Activated CD8-positive, alpha-beta memory T cell treated with anti-CD3 and anti-CD28 coated beads, Interleukin-2, amount 50 U/mL, for 24 hours (primary cell): ENCODE data around the gene TAF10.

Source experiments
- DNase-seq: peaks from one replicate; pipeline ENCODE4 v3.0.0-alpha.2; 2020; ENCODE audit errors: extremely low read depth

TAF10 gene

DNA sequence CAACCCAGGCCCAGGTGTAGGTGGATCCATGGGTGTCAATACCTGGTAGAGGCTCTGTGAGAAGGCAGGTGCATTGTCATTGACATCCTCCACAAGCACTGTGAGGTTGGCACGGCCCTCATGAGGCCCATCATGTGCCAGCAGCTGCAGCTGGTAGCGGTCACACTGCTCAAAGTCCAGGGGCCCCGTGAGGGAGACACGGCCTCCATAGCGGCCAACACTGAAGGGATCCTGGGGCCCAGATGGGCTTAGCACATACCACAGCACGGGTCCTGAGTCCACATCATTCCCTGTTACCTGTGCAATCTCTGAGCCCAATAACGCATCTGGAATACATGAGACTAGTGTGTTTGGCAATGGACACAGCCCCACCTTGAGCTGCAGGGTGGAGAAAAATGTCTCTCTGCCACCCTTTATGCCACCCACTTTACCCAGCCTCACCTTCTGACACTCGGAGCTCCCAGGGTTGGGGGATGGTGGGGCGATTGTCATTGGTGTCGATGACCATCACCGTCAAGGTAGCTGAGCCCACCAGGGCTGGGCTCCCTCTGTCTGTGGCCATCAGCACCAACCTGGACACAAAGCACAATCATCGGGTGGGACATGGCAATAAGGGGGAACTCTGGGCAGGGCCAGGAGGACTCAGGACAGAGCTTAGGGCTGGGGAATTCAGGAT, 13.3 kb upstream of the TAF10 start:
- DNase-seq, result no peak

DNA sequence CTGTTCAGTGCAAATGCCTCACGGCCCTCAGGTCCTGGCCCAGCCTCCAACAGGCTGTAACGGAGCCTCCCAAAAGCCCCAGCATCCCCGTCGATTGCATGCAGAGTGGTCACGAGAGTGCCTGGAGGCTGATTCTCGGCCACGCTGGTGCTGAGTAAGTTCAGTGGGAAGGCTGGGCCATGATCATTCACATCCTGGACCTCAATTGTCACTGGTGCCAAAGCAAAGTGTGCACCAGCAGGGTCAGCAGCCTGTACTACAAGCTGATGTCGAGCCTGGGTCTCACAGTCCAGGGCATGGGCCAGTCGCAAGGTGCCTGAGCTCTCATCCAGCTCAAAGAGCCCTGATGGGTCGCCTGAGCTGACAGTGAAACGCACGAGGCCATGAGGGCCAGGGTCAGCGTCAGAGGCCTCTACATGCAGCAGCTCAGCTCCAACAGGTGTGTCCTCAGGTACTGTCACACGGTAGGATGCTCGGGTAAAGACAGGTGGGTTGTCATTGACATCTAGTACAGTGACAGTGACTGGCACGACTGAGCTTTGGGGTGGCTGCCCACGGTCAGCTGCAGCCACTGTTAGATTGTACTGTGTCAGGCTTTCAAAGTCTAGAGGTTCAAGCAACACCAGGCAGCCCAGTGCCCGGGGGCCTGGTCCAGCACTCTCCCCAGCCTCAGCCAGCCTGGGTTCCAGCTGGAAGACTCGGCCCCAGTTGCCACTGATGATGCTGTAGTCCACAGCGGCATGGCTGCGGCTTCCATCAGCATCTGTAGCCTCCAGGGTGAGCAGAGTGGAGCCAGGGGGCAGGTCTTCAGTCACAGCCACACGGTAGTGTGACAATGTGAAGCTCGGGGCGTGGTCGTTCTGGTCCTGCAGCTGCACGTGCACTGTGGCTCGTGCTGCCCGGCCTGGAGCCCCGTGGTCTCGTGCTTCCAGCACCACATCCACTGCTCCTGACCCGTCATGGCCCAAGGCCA, 11.7 kb upstream of the TAF10 start:
- no peak for DNase-seq

DNA sequence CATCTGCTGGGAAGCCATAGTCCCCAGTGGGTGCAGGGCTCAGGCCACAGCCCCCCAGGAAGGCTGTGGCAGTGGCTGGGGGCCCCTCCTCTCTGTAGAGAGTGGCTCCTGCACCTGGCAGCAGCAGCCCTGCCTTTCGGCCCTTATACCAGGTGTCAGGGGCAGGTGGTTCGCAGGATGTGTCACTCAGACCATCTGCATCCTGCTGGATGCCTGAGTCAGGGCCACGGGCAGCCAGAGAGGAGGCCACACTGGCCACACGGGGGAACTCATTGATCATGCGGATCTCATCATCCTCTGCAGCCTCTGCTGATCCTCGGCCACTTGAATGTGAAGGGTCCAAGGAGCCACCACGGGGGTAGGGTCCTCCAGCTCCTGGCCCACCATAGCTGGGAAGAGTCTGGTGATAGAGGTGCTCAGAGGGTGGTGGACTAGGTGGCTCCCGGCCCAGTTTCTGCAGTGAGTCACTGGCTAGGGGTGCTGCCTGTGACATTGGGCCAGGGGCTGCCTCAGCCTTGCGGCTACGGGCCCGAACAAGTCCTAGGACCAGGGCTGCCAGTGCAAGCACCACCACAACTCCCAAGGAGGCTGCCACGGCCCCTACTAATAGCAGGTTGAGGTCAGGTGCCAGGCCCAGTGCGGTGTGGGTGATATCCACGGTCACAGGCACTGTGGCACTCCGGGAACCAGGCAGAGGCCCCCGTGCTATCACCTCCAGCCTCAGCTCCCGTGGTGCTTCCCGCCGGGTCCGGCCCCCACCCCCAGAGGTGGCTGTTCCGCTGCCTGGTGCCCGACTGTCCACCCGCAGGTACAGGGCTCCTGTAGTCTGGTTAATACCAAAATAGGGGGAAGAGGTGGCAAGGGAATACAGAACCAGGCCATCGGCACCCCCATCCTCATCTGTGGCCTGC, 10.5 kb upstream of the TAF10 start:
- no peak for DNase-seq

DNA sequence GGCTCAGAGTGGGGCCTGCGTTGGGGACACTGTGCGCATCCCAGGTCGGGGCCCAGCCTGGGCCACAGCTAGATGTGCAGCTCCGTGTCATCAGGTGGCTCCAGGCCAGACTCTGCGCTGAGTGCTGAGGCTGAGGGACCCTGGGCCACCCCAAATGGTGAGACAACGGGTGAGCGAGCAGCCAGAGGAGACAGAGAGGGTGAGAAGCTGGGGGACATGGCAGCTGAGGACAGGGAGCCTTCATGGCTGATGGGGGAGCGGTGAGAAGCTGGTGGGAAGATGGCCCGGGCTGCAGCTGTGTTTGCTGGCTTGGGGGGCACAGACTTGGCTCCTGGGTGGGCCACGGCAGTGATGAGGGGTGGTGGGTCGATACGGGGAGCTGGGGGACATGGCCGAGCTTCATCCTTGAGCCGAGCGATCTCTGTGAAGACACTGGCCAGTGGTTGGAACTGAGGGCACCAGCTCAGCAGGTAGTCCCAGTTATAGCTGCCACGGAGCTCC, 9.7 kb upstream of the TAF10 start:
- DNase-seq, result no peak

DNA sequence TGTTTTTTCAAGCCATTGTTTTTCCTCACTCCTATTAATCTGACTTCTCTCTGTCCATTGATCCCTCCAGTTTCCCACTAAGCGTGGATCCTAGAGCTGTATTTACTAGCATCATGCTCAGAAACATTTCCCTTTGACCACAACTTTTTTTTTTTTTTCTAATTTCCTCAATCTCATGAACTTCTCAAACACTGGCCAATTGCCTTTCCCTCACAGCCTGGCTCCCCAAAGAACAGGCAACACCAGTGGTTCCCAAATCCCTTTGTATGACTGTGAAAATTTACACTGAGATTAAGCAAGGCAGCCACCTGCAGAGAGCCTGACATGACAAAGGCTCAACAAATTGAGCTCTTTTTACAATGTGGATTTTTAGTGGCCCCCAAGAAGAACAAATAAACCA, 8.6 kb upstream of the TAF10 start:
- no peak for DNase-seq

DNA sequence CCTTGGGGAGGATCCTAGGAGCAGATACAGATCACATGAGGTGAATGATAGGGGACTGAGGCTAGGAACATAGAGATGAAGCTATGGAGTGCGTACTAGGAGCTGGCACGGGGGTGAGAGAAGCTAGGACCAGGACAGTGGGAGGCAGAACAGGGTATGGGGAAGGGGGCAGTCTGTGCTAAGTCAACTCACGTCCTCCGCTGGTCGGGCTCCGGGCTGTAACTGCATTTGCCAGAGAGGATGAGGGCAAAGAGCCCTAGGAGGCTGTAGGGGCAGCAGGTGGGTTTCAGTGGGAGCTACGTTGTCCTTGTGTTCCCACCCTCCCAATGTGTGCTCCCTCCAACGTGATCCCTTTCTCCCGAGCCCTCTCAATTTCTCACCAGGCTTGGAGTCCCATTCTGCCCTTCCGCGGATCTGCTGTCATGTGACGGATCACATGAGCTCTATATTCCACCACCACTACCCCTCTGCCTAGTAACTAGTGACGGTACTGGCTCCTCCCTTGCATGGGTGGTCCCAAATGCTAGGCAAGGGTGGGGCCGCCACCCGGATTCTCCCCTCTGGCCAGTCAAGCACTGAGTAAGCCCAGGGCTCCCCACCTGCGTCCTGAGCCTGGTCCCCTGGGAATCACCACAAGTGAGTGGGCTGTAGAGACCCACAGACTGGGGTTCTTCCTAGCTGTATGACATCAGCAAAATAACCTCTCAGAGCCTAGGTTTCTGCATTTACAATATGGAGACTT, 7.2 kb upstream of the TAF10 start, which contains the start of gene TPP1:
Gene TPP1, minus strand, starts transcription at position 419 of the 742 bp plus-strand sequence. Its CDS starts 22 bp downstream, at position 397.
- DNase-seq, result peak; percentile 82

DNA sequence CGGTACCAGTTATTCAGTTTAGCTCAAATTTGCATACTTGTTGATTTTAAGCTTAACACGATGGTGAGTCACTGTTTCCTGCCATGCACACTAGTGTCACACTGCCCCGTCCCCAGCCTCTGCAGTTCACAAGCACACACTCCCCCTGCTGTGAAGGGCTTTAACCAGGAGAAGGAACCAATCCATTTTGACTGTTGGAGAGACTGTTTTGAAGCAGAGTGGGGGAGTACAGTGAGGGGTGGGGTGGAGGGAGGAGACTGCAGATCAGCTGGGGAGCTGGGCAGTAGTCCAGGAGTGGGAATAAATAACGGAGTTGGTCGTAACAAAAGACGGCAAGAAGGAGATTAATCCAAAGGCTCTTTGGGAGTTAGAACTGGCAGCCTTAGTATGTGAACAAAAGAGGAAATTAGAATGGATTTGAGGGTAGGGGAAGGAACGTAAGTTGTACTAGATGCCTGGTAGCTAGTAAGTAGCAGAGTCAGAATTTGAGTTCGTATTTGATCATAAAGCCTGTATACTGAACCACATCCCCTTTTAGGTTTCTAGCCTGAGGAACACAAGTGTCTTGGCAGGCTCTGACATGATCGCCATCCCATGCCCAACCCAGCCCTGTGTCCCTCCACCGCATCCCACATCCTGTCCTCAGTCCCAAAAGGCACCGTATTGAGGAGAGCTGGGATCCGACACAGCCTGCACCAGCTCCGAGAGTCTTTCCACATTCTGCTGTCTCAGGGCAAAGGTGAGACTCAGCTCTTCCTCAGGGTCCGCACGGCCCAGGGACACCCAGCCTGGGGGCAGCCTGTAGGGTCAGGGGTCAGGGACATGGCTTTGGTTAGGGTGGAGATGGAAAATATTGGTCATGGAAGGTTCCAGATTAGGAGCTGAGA, 6.3 kb upstream of the TAF10 start:
- peak; percentile 29 for DNase-seq

DNA sequence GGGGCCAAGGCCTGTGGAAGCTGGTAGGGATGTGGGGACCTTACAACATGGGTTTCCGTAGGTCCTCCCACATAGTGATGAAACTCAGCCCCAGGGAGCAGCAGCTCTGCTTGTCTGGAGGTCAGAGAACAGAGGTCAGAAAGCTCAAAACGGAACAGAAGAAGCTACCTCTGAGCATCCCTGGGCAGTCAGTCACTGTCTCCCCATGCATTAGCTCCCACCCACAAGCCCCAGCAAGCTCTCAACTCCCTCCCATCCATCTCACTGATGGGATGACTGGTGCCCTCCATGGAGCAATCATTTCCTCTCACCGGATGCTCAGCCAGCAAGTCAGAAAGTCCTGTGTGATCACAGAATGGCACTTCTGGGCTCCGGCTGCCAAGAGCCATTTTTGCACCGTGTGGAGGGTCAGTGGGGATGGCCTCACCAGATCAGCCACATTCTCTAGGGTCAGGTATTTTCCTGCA, 5.3 kb upstream of the TAF10 start:
- no peak for DNase-seq

DNA sequence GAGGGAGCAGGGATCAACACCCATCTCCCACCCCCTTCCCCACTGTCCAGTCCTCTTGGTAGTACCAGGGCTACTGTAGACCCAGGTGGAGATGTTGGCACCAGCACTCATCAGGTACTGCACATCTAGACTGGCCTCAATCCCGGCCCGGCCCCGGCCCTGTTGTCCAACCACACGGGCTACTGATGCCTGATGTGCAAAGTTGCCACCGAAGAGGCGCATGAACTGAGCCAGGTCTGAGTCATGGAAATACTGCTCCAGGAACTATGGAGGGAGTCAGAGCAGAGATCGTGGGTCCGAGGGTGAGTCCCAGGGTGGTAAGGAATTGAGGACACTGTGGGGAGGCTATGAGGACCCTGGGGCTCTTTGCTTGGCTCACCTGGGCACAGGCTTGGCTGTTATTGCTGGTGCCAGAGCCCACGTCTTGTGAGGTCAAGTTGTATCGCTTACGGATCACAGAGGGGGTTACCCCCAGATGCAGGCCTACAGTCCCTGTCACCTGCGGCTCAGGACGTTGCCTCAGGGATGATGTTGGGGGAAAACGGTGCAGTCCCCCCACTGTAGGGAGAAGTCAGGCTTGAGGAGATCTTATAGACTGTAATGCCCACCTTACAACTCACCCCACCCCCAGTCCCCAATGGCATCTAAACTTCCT, 4.7 kb upstream of the TAF10 start:
- no peak for DNase-seq

DNA sequence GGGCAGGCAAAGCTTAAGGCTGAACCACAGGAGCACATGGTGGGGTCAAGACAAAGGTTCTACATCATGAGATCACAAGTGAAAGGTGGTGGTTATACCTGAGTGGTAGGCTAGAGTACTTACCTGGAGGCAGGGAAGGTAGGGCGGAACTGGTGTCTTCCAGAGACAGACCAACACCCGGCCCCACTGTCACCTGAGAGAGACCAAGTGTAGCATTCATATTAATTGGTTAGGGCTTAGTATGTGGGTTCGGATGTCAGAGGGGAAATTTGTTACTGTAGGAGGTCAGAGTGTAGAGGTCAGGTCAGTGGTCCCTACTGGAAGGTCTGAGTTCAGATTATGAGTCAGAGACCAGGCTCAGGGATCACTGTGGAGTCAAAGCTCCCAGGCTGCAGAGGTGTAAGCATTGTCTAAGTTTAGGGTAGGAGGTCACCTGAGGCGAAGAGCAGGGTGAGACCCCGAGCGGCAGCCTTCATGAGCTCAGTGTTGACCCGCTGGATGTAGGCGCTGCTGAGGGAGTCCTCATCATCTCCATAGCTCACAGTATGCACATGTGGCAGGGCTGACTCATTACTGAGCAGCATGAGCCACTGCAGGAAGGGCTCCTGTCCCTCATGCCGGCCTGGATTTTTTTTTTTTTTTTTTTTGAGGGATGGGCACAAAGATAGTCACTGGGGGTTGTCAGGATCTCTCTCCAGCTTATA, 4.0 kb upstream of the TAF10 start:
- DNase-seq, result no peak

DNA sequence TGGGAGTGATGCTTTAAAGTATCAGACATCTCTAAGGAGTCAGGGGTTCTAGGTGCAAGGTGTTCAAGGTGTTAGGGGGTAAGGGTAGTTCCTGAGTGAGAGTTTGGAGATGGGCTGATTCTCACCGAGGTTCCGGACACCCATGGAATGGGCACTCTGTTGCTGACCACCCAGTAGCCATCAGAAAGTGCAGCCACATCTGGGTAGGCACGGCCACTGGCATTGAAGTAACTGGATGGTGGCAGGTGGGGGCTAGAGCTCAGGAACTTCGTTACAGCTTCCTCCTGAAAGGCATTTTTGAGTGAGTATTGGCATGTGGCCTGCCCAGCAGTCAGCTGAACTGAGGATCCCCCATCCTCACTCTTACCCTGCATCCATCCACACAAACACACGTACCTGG, 3.0 kb upstream of the TAF10 start:
- no peak for DNase-seq

DNA sequence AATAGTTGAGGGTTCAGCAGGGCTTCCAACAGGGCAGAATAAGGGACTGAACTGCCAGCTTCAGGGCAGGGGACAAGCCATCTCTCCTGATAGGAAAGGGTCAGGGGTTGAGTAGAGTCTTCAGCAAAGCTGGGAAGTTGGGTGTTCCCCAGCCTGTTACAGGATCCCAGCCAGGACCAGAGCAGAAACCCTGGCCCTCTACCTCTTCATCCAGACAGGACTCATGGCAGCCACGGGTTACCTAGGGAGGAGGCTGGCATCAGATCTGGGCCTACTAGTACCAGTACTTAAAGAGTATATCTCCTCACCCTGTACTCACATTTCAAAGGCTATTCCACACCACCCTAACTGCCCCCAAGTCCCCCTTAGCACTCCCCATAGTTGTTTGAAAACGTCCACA, 2.4 kb upstream of the TAF10 start:
- no peak for DNase-seq

DNA sequence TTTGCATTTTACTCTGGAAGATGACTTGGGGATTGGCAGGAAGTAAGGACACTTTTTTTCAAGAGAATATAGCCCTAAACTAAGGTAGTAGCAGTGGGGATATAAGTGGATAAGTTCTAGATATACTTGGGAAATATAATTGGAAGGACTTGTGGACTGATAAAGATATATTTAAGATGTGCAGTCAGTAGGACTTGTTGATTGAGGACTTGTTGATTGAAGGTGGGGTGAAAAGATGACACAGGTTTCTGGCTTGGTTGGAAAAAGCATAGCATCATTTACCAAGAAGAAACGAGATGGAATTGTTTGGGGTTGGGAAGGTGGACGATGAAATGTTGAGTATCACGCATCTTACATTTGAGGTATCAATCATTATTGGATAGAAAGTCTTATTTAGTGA, 1.5 kb upstream of the TAF10 start:
- no peak for DNase-seq

DNA sequence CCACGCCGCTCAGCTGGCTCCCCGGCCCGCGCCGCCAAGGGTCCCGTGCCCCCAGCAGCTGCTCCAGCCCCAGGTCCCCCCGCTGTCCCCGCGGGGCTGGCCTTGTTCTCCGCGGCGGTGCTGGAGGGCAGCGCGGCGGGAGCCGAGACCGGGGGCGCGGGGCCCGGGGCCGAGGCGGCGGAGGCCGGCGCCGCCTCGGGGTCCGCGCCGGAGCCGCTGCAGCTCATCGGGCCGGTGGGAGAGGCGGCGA, 128 bp downstream of the TAF10 start:
- DNase-seq, result no peak

DNA sequence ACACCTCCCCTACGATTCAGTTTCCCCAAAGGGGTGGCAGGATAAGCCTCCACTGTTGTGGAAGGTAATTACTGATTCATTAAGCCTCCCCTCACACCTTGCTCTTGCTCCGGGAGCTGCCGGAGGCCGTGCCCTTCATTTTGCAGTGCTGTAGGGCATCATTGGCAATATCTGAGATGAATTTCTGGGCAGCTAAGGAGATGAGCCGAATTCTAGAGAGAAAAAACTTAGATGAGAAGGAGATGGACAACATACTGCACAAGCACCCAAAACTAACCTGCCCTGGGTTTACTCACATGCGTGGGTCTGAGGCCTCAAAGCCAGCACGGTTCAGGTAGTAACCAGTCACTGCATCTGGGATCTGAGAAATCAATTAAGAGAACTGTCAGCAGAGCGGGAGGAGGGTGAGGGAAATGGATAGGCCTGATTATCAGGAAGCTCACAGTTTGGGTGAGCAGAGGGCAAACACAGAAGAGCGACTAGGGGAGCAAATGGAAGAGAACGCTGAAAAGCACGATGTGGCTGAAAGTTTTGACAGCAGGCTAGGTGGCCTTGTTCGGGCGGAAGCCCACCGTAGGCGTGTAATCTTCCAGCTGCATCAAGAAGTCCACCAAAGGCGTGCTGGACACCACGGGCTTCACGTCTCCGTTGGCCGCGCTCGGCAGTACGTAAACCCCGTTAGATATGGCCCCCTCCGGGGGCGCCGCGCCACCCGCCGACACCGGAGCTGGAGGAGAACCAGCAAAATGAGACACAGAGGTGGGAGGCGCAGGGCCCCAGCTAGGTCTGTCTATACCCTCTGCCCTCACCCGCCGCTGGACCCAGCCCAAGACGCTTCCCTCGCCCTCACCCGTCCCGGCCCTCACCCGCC, 689 bp downstream of the TAF10 start:
- DNase-seq, result no peak

DNA sequence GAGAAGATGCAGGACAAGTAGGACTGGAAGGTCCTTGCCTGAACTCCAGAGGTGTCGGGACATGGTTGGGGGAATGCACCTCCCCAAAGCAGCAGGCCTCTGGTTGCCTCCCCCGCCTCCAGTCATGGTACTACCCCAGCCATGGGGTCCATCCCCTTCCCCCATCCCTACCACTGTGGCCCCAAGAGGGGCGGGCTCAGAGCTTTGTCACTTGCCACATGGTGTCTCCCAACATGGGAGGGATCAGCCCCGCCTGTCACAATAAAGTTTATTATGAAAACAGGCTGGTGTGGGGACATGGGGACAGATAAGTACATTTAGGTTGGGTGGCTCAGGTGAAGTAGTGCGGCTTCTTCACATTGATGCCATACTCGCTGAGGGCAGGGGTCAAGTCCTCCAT, 1.4 kb downstream of the TAF10 start:
- DNase-seq, result no peak

DNA sequence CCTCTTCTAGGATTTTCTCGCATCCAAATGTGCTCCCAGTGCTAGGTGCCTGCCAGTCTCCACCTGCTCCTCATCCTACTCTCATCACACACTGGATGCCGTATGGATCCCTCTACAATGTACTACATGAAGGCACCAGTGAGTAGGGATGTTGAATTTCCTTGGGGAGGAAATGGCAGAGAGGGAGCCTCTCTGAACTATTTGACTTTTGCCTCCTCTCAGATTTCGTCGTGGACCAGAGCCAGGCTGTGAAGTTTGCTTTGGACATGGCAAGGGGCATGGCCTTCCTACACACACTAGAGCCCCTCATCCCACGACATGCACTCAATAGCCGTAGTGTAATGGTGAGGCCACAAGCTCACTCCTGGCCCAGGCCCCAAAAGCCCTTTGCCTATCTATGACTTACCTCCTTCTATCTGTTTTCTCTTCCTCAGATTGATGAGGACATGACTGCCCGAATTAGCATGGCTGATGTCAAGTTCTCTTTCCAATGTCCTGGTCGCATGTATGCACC, 2.5 kb downstream of the TAF10 start:
- DNase-seq, result no peak
